GM23248 (cell line): Measurements from ENCODE around the gene LBHD2. TPM values are rescaled to one million over a fixed set of nuclear protein-coding genes. Genes with fewer than 3 reads are reported as not detected.
"Not testable (repeated sequence)": the region's sequence is repeated elsewhere in the genome, so short reads cannot be mapped to it uniquely, and the experiment has no call there.

Source experiments
- DNase-seq: peaks from one replicate; pipeline ENCODE4 v3.0.0-alpha.2; 2015
- H2AFZ ChIP-seq: fragments of 200-600 bp; sonication (generic); 2 replicates; pipeline ENCODE4 v1.6.1; 2016; ENCODE audit warnings: antibody characterized with exemption
- H3F3A ChIP-seq: fragments of 200-600 bp; sonication (generic); 2 replicates; pipeline ENCODE4 v1.6.1; 2016; ENCODE audit warnings: mild to moderate bottlenecking, antibody characterized with exemption, mixed run types; ENCODE audit not compliant: insufficient read depth
- H3K27ac ChIP-seq: fragments of 200-600 bp; sonication (generic); 2 replicates; pipeline ENCODE4 v1.5.1; 2016; ENCODE audit warnings: mild to moderate bottlenecking
- H3K27me3 ChIP-seq: fragments of 200-600 bp; sonication (generic); replicated peaks from 2 replicates; pipeline ENCODE4 v1.6.1; 2016; ENCODE audit warnings: mild to moderate bottlenecking; ENCODE audit not compliant: insufficient read depth
- H3K36me3 ChIP-seq: fragments of 200-600 bp; sonication (generic); 2 replicates; pipeline ENCODE4 v1.6.1; 2016; ENCODE audit warnings: low read depth, mild to moderate bottlenecking
- H3K4me1 ChIP-seq: fragments of 200-600 bp; sonication (generic); 2 replicates; pipeline ENCODE4 v1.6.1; 2016; ENCODE audit warnings: mild to moderate bottlenecking; ENCODE audit not compliant: insufficient read depth
- H3K4me2 ChIP-seq: fragments of 200-600 bp; sonication (generic); one replicate; pipeline ENCODE4 v1.6.1; 2016; ENCODE audit warnings: mild to moderate bottlenecking; ENCODE audit not compliant: unreplicated experiment
- H3K4me3 ChIP-seq: fragments of 200-600 bp; sonication (generic); 2 replicates; pipeline ENCODE4 v1.5.1; 2016; ENCODE audit warnings: mild to moderate bottlenecking
- H3K79me2 ChIP-seq: fragments of 200-600 bp; sonication (generic); 2 replicates; pipeline ENCODE4 v1.6.1; 2016; ENCODE audit warnings: mild to moderate bottlenecking; ENCODE audit not compliant: insufficient read depth
- H3K9ac ChIP-seq: fragments of 200-600 bp; sonication (generic); 2 replicates; pipeline ENCODE4 v1.6.1; 2016; ENCODE audit warnings: mild to moderate bottlenecking
- H3K9me2 ChIP-seq: fragments of 200-600 bp; sonication (generic); 2 replicates; pipeline ENCODE4 v1.6.1; 2016; ENCODE audit warnings: mixed run types, mild to moderate bottlenecking, moderate library complexity; ENCODE audit not compliant: insufficient read depth
- H3K9me3 ChIP-seq: fragments of 200-600 bp; sonication (generic); one replicate; pipeline ENCODE4 v1.6.1; 2017; ENCODE audit warnings: low read depth
- H4K20me1 ChIP-seq: fragments of 200-600 bp; sonication (generic); 2 replicates; pipeline ENCODE4 v1.6.0; 2016; ENCODE audit not compliant: insufficient read depth
- EZH2 ChIP-seq: fragments of 200-600 bp; sonication (generic); IDR thresholded peaks from 2 replicates; pipeline ENCODE4 v1.6.1; 2018; ENCODE audit warnings: antibody characterized with exemption, mild to moderate bottlenecking; ENCODE audit not compliant: insufficient read depth, poor library complexity, severe bottlenecking
- EZH2phosphoT487 ChIP-seq: fragments of 200-600 bp; sonication (generic); IDR thresholded peaks from 2 replicates; pipeline ENCODE4 v1.6.1; 2018; ENCODE audit warnings: antibody characterized with exemption, moderate library complexity, mild to moderate bottlenecking, low read depth; ENCODE audit not compliant: insufficient read depth
- WGBS, 2 experiments: methylation state at CpG; one replicate each; pipeline ENCODE4 v1.1.6; 2015 to 2017; ENCODE audit warnings: low lambda C conversion rate in 2 of 2, low coverage in 1 of 2; ENCODE audit errors: missing lambda C conversion rate in 2 of 2; 5-methylcytosine and 5-hydroxymethylcytosine counted together
- in situ Hi-C: fragments of 300-500 bp; cut with MboI; formaldehyde crosslinking; loops from 2 replicates; pipeline ENCODE4 v1.15.0; 2020
- polyA plus RNA-seq: library from polyadenylated mRNA; unstranded; fragments of >200 nt; fragmentation: Nextera tagmentation; extraction: Ambion mirVana; gene quantifications from 2 replicates; pipeline ENCODE4 v1.2.1, GENCODE V29; 2016
- total RNA-seq: library from RNA; depleted of rRNA; stranded (reverse); fragments of >200 nt; shearing (Covaris generic); gene quantifications from 2 replicates; pipeline ENCODE4 v1.2.3, GENCODE V29; 2014

Gene LBHD2
- total and polyA plus RNA-seq, 2 experiments from 2014 or later, result not detected

- no peaks in the 10 kb centered on the region for H3K4me1 ChIP-seq
- no peaks in the 10 kb centered on the region for H3K36me3 ChIP-seq
- DNase-seq, result no peak
- H2AFZ ChIP-seq, result no peak overlapping the region
- H3K4me2 ChIP-seq, result no peak overlapping the region
- no peaks in the 10 kb centered on the region for H3K79me2 ChIP-seq
- H4K20me1 ChIP-seq, result no peaks in the 10 kb centered on the region
- H3K9me2 ChIP-seq, result no peaks in the 10 kb centered on the region
- TF ChIP-seq EZH2phosphoT487 (no peak), EZH2 (no peak)
- no peak overlapping the region for H3K9ac ChIP-seq
- in situ Hi-C loops, result no loop called here
- 86 to 96% methylated on average over 5 of the region's 5 CpGs for WGBS, 2 experiments
- H3K4me3 ChIP-seq, result no peak overlapping the region
- H3F3A ChIP-seq, result no peaks in the 10 kb centered on the region
- no peak overlapping the region for H3K27ac ChIP-seq
- H3K27me3 ChIP-seq, result no peaks in the 10 kb centered on the region
- H3K9me3 ChIP-seq, result no peaks in the 10 kb centered on the region
Observed at GRCh38 chr14:103113303-103113702, 29.3 kb downstream of the LBHD2 start.

- no peak for TF ChIP-seq EZH2phosphoT487
- no peak for TF ChIP-seq EZH2
- H3K79me2 ChIP-seq, result no peaks in the 10 kb centered on the region
- H3K9ac ChIP-seq, result no peak overlapping the region
- no peaks in the 10 kb centered on the region for H3K9me3 ChIP-seq
- no peaks in the 10 kb centered on the region for H4K20me1 ChIP-seq
- no peaks in the 10 kb centered on the region for H3K4me1 ChIP-seq
- no peaks in the 10 kb centered on the region for H3K9me2 ChIP-seq
- H3K27me3 ChIP-seq, result no peaks in the 10 kb centered on the region
- H3F3A ChIP-seq, result no peaks in the 10 kb centered on the region
- in situ Hi-C loops, result no loop called here
- no peak overlapping the region for H3K4me3 ChIP-seq
- WGBS, 2 experiments, result 96 to 97% methylated on average over 7 to 12 of the region's 13 CpGs
- H2AFZ ChIP-seq, result no peak overlapping the region
- H3K4me2 ChIP-seq, result no peak overlapping the region
- DNase-seq, result no peak
- H3K27ac ChIP-seq, result no peak overlapping the region
- H3K36me3 ChIP-seq, result no peaks in the 10 kb centered on the region
Observed at GRCh38 chr14:103113774-103114173, 29.8 kb downstream of the LBHD2 start.

DNA sequence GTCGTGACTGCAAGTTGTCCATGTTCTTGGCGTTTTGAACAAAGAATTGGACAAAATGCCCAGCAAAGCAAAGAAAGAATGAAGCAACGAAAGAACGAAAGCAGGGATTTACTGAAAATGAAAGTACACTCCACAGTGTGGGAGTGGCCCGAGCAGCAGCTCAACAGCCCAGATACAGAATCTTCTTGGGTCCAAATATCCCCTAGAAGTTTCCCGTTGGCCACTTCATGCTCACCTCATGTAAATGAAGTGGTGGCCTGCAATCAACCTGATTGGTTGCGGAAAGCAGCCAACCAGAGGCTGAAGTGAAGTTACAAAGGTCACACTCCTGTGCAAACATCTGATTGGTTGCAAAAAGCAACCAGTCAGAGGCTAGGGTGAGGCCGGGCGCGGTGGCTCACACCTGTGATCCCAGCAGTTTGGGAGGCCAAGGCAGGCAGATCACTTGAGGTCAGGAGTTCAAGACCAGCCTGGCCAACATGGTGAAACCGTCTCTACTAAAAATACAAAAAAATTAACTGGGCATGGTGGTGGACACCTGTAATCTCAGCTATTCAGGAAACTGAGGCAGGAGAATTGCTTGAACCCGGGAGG, 31.2 kb downstream of the LBHD2 start:
- H3K27ac ChIP-seq, H3K79me2 ChIP-seq, H3K9me2 ChIP-seq, H3K4me1 ChIP-seq, in situ Hi-C loops, H3F3A ChIP-seq, H4K20me1 ChIP-seq, H3K9ac ChIP-seq, H3K27me3 ChIP-seq, H3K36me3 ChIP-seq, H3K9me3 ChIP-seq: not testable (repeated sequence)
- peak overlapping the region; percentile 74 for H2AFZ ChIP-seq
- peak overlapping the region; percentile 32 for H3K4me2 ChIP-seq
- peak overlapping the region; percentile 43 for H3K4me3 ChIP-seq
- peak; percentile 31 for DNase-seq
- WGBS, 2 experiments, result 52 to 53% methylated on average over 12 of the region's 12 CpGs

DNA sequence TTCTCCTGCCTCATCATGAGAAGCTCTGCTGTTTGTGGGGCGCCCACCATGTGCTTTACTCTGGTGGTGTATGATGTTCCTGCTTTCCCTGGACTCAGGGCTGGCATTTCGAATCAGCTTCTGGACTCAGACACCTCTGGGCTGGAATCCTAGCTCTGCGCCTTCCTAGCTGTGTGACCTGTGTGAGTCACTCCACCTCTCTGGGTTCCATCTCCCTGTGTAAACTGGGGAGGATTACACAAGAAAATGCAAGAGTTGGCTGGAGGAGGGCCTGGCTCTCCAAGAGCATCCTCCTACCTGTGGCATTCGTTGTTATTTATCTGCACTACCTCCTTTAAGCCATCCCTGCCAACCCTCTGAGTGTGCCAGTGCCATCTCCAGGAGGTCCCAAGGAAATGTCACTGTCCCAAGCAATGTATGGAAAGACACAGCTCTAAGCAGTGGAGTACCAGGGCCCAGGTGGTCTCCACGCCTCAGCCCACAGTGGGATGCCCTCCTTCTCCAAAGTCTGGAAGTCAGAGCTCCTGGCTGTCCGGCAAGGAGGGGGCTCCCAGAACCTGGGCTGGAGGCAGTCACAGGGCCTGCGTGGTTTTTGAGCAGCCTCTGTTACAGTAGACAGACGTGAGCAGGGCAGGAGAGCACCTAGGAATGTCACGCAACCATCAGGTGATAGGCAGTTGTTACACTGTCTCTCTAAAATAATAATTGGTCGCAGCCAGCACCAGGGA, 32.0 kb downstream of the LBHD2 start:
- 89 to 93% methylated on average over 10 of the region's 10 CpGs for WGBS, 2 experiments
- Histone ChIP-seq H3K9me2 (no peaks in the 10 kb centered on the region), H3K9me3 (no peaks in the 10 kb centered on the region), H3K4me2 (no peak overlapping the region), H3K27ac (no peak overlapping the region), H3K79me2 (no peaks in the 10 kb centered on the region), H3K36me3 (no peaks in the 10 kb centered on the region), H3K4me3 (no peak overlapping the region), H3F3A (no peaks in the 10 kb centered on the region), H3K27me3 (no peaks in the 10 kb centered on the region), H4K20me1 (no peaks in the 10 kb centered on the region), H3K9ac (no peak overlapping the region), H3K4me1 (no peaks in the 10 kb centered on the region), H2AFZ (no peak overlapping the region)
- peak; percentile 38 for DNase-seq
- in situ Hi-C loops, result no loop called here
- TF ChIP-seq EZH2 (no peak), EZH2phosphoT487 (no peak)
